ENCODE results near the gene LAS1L.
"Not testable (repeated sequence)": the region's sequence is repeated elsewhere in the genome, so short reads cannot be mapped to it uniquely, and the experiment has no call there.

Gene LAS1L

DNA sequence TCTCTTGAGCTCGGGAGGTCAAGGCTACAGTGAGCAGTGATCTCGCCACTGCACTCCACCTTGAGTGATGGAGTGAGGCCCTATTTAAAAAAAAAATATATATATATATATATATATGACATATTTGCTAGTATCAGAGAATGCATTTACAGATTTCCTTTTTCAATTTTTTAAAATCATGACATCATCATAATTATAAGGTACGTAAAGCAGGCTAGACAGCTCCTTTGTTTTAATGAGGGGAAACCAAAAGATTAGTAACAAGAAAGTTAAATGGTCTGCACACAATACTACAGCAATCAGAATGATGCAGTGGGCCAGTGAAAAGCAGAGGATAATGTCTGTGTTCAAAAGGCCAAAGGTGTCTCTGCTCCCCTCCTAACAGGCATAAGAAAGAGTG, 43.0 kb downstream of the LAS1L start:
- DNase-seq (ENCODE audit: low read depth): no peak
- TF ChIP-seq, protein P1, sequence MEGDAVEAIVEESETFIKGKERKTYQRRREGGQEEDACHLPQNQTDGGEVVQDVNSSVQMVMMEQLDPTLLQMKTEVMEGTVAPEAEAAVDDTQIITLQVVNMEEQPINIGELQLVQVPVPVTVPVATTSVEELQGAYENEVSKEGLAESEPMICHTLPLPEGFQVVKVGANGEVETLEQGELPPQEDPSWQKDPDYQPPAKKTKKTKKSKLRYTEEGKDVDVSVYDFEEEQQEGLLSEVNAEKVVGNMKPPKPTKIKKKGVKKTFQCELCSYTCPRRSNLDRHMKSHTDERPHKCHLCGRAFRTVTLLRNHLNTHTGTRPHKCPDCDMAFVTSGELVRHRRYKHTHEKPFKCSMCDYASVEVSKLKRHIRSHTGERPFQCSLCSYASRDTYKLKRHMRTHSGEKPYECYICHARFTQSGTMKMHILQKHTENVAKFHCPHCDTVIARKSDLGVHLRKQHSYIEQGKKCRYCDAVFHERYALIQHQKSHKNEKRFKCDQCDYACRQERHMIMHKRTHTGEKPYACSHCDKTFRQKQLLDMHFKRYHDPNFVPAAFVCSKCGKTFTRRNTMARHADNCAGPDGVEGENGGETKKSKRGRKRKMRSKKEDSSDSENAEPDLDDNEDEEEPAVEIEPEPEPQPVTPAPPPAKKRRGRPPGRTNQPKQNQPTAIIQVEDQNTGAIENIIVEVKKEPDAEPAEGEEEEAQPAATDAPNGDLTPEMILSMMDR (conservative IDR thresholded peaks at IDR 0.05; ENCODE audit: low read depth, low read length): no peak
- H3K4me3 ChIP-seq (ENCODE audit: low read length): no peak overlapping the region

DNA sequence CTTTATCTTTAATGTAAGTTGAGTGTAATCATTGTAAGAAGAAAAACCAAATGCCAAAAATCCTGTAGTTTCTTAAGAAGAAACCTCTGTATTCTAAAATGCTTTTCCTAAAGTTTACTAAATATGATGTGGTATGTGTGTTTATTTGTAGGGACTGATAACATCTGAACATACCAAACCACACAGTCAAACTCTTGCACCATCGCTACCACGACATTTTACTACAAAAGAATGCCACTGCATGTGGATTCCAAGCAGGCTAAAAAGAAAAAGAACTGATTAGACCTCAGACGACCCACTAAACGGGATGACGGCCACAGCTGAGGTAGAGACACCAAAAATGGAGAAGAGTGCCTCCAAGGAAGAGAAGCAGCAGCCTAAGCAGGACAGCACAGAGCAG, 46.1 kb downstream of the LAS1L start:
- TF ChIP-seq, protein P1 (conservative IDR thresholded peaks at IDR 0.05; ENCODE audit: low read depth, low read length): no peak
- DNase-seq (ENCODE audit: low read depth): no peak
- no peak overlapping the region for H3K4me3 ChIP-seq (ENCODE audit: low read length)

DNA sequence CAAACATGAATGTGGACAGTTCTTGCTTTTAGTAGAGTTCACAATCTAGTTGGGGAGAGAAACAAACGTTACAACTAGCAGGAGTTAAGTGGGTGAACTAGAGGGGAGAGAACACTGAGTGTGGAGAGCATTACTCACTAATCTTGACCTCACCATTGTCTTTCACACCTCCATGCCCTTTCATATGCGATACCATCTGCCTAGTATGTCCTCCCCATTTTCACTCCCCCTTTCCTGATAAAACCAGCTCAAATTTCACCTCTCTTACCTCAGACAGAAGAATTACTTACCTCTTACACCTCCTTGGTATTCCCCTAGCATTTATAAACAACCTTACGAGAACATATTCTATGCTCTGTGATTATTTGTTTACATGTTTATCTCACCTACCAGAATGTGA, 53.6 kb downstream of the LAS1L start:
- no peak overlapping the region for H3K4me3 ChIP-seq (ENCODE audit: low read length)

DNA sequence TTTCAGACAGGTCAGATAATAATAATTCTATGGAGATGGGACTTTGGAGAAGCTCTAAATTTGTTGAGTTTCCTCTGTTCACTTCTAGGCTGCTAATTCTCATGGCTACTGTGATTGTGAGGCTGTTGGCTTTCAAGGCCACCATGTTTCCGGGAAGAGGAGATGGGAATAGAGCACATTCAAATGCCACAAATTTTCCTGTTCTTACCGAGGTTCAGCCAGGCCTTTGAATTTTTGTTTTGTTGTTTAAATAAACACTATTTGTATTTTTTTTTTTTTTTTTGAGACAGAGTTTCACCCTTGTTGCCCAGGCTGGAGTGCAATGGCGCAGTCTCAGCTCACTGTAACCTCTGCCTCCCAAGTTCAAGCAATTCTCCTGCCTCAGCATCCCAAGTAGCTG, 55.5 kb downstream of the LAS1L start:
- not testable (repeated sequence) for H3K4me3 ChIP-seq (ENCODE audit: low read length); DNase-seq (ENCODE audit: low read depth)

More for the DNA sequence above, 53.6 kb downstream of the LAS1L start:
- TF ChIP-seq, protein P1 (conservative IDR thresholded peaks at IDR 0.05; ENCODE audit: low read depth, low read length): no peak
- DNase-seq (ENCODE audit: low read depth): no peak

DNA sequence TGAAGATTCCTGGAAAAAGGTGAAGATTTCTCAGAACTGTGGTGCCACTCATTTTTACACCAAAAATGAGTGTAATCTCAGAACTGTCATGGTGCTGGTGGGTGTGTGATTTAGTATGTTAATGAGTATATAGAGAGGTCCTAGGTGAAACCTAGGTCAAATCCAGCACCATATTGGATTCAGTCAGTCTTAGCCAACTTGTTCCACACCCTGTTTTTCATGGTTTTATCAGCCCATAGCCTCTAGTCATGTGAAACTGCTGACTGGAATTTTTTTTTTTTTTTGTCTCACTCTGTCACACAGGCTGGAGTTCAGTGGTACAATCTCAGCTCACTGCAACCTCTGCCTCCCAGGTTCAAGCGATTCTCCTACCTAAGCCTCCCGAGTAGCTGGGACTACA, 58.0 kb downstream of the LAS1L start:
- DNase-seq (ENCODE audit: low read depth): no peak
- no peak overlapping the region for H3K4me3 ChIP-seq (ENCODE audit: low read length)
- TF ChIP-seq, protein P1 (conservative IDR thresholded peaks at IDR 0.05; ENCODE audit: low read depth, low read length): no peak

DNA sequence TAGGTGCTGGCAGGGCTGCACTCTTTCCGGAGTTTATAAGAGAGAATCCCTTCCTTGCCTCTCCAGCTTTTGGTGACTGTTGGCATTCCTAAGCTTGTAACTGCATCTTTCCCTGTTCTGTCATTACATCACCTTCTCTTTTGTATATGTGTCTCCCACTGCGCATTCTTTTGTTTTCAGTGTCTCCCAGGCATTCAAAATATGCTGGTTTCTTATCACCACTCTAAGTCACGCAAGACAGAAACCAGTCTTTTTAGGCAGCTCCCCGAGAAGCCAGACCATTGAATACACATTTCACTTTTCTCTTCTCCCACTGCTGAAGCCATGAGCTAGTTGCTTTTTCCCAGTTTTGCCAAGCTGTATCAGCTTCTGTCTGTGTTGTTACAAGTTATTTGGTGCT, 71.0 kb downstream of the LAS1L start:
- H3K4me3 ChIP-seq (ENCODE audit: low read length): no peak overlapping the region
- no peak for DNase-seq (ENCODE audit: low read depth)
- TF ChIP-seq, protein P1 (conservative IDR thresholded peaks at IDR 0.05; ENCODE audit: low read depth, low read length): no peak

Data from retinal pigment epithelial cell (primary cell).